ENCODE data around the gene AXIN1. TPM values are rescaled to one million over a fixed set of nuclear protein-coding genes. Genes with fewer than 3 reads are reported as not detected.

The AXIN1 gene
- total and polyA plus RNA-seq, 9 of the 15 experiments (the other 6 are each of a cell fraction or from before 2014, with no cell fraction given) = 0.42 to 58.0 (median 25.9) TPM

GRCh38 chr16:378821-379182, 26.3 kb upstream of the AXIN1 start:
- no peak for ATAC-seq
- Histone ChIP-seq H3K9me1 (ENCODE audit: control insufficient read depth, insufficient read depth, low read length) (no peaks in the 10 kb centered on the region), H2AFZ (ENCODE audit: low read depth, low read length) (no peak overlapping the region), H3K27ac (ENCODE audit: extremely low read depth, low read depth, low read length) (no peak overlapping the region), H3K4me1 (replicated peaks in 1 of 2; ENCODE audit: control insufficient read depth in 2 of 2, insufficient read depth in 2 of 2, low read length in 2 of 2) (peaks cover 0 to 63% of the 10 kb centered on the region in 2 experiments; a peak in 3 of 5 replicates), H4K20me1 (replicated peaks; ENCODE audit: control insufficient read depth, insufficient read depth, low read length) (no peaks in the 10 kb centered on the region), H3K9me3 (replicated peaks; ENCODE audit: control insufficient read depth, insufficient read depth, low read depth, low read length) (no peaks in the 10 kb centered on the region), H3K36me3 (ENCODE audit: control insufficient read depth, insufficient read depth, low read length) (peaks cover 37% of the 10 kb centered on the region; the same call in 2 of the 3 replicates), H3K27me3 (ENCODE audit: control insufficient read depth in 2 of 2, insufficient read depth in 2 of 2, low read length in 2 of 2) (no peaks in the 10 kb centered on the region), H3K4me3 (no peak overlapping the region), H3K79me2 (ENCODE audit: control insufficient read depth, insufficient read depth, low read length) (peaks cover 33% of the 10 kb centered on the region), H3K9ac (ENCODE audit: insufficient read depth in 1 of 2, low read depth in 2 of 2, low read length in 2 of 2) (peak overlapping the region in 1 of 2 experiments; percentile 81; a peak in 1 of 4 replicates), H3K4me2 (ENCODE audit: insufficient read depth, low read length) (no peak overlapping the region)
- in situ Hi-C loops (cut with MboI) = no loop called here
- 72% methylated on average over 11 of the region's 14 CpGs for WGBS (ENCODE audit: insufficient coverage, low coverage, missing lambda C conversion rate)
- intact Hi-C loops (cut with micrococcal nuclease) = no loop called here
- CTCF ChIA-PET (ENCODE audit: low intra/inter-chr PET ratio) = no interaction called here
- no peak for FAIRE-seq
- TF ChIP-seq NFE2L1 (tag; IDR thresholded peaks at IDR 0.05; ENCODE audit: borderline replicate concordance, low read depth) = no peak
- TF ChIP-seq HDAC2 (IDR thresholded peaks at IDR 0.05) = no peak
- peak; percentile 39; the same call in 1 of the 2 replicates for TF ChIP-seq ZBTB7A (IDR thresholded peaks at IDR 0.05; ENCODE audit: borderline replicate concordance, control insufficient read depth, low read depth, low read length)
- no peak for TF ChIP-seq FOXP4 (CRISPR knock-in tag; IDR thresholded peaks at IDR 0.05; ENCODE audit: borderline replicate concordance)
- TF ChIP-seq RBFOX2 (IDR thresholded peaks at IDR 0.05; ENCODE audit: low read depth, low read length) = peak; percentile 29
- TF ChIP-seq RFX7 (CRISPR knock-in tag; IDR thresholded peaks at IDR 0.05) = no peak
- TF ChIP-seq E2F8 (IDR thresholded peaks at IDR 0.05; ENCODE audit: low read depth, partially characterized antibody) = no peak
- TF ChIP-seq ZNF644 (tag; IDR thresholded peaks at IDR 0.05; ENCODE audit: low read depth) = no peak
- POLR2A ChIA-PET = no interaction called here
- BruUV-seq (replicated peaks) = no TSS peak
- no peak for DNase-seq (ENCODE audit: extremely low read depth in 1 of 4, low spot score in 3 of 4)

All from K562 (cell line).